ENCODE data around the gene NTHL1.
A peak's percentile ranks its signal among the peaks of the same experiment; 100 is the strongest.

Gene NTHL1

DNA sequence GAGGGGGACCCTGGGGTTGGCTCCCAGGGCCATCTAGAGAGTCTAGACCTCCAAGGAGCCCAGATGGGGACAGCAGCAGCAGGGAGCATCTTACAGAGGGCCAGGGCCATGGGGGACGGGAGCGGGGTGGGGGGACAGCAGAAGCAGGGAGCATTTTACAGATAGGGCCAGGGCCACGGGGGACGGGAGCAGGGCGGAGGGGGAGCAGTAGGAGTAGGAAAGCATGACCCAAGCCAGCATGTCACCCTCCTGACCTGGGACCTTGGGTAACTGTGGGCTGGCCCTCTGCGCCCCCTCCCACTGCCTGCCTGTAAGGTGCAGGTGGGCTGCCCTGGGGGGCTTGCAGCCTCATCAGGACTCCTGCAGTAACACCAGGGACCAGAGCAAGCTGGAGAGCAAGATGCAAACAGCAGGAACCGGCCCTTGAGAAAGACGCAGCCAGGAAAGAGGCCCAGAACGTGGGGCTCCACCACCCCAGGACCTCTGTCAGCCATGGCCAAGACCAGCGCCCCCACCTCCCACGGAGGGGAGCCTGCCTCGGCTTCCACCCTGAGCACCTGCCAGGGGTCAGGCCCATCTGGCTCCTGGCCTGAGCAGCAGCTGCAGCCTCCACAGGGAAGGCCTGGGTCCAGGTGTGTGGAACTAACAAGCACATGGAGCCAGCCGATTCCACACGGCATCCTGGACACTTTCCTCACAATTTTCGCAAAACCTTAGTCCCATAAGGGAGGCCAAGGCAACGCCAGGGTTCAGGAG lies 40.4 kb downstream of the NTHL1 start:
- DNase-seq = no peak

- DNase-seq = no peak
Measured at GRCh38 chr16:2006317-2006716, 41.3 kb downstream of the NTHL1 start.

DNA sequence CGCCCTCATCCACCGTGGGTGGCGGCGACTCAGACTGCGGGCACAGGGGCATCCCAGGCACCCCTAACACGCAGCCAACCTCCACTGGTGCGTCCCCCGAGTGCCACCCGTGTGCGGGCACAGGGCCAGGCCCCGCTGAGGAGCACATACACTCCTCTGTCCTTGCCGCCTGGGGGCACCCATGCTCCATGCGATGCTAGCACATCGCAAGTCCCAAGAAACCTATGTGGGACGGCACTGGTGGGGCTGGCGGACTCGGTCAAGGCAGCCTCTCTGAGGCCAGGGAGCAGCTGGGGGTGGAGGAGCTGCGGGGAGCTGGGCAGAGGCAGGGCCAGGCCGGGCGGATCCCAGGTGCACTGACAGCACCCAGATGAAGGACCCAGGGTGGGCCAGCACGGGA lies 42.0 kb downstream of the NTHL1 start:
- no peak for DNase-seq

DNA sequence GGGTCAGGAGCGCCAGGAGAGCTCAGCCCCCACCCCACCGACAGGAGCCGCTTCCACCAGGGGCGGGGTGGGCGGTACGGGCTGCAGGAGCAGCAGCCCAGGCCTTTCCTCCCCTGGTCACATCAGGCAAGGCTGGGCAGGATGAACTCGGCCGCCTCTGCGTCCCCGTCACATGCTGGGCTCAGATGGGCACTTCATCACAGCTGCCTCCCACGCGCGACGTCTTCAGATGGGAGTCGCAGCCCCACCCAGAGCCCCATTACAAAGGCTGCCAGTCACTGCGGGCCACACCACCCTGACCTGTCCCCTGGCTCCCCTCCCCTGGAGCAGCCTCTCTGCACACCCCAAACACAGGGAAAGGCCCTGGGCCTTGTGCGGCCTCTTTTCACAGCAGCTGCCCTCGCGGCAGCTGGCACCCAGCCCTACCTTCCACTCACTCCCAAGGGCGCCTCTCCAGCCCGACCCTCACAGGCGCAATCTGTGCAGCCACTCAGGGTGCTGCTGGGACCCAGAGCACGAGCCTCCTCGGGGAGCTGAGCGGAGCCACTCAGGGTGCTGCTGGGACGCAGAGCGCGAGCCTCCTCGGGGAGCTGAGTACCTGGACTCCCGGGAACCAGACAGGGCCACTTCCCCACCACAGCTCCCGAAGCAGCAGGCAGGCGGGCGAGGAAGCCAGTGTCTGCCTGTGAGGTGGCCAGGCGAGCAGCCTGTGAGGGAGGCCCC lies 42.7 kb downstream of the NTHL1 start:
- no peak for DNase-seq

DNA sequence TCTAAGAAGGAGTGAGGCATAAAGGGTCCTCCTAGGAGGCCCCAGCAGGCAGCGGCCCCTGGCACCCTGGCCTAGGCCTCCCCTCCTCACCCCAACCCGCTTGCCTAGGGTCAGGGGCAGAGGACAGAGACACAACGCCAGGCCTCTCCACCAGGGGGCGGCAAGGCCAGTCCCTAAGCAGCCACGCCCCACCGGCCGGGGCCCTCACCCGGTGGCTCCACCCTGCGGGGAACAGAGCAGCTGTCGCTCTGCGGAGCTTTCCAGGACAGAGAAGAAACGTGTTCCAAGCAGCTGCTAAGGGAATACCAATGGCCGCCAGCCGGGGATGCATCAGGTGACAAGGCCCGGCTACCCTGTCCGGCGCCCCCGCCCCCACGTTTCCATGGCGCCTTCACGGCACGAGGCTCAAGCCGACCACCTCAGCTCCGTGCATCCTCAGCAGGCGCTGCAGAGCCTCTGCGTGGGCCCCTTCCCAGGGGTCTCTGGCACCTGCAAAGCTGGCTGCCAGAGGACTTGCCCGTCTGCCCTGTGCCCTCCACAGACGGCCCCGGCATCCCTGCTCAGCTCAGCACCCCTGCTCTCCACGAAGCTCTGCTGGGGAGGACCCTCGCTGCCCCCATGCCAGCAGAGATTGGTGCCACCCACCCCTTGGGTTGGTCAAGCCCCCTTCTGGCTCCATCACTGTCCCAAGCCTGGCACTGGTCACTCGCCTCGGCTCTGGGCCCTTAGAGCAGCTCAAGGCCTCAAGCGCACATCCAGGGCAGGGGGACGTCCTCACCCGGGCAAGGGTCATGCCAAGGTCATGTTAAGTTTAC lies 43.6 kb downstream of the NTHL1 start:
- peak; percentile 77 for DNase-seq

DNA sequence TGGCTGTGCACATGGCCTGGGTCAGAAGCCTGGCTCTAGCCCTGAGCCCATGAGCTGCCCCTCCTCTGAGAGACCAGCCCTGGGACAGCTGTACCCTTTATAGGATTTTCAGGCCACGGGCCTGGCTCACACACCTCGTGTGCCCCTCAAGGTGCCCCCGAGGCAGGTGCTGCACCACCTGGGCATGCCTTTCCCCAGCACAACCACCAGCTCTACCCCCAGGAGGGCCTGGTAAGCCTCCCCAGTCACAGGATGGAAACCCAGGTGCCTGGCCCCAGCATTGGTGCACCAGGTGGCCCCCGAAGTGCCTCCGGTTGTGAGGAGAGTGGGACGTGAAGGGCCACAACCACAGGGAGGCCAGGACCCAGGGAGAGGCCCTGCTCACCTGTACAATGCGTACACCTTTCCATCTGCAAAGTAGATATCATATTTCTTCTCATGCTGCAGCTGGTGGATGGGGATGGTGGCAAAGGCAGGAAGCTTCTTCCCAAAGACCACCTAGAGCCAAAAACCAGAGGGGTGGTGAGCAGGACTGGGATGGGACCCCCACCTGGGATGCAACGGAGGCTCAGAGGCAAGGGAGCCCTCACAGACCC lies 44.3 kb downstream of the NTHL1 start:
- DNase-seq = no peak

- DNase-seq = no peak
Measured at GRCh38 chr16:2002406-2003230, 45.0 kb downstream of the NTHL1 start.

GRCh38 chr16:2001456-2002355 lies 45.9 kb downstream of the NTHL1 start:
- no peak for DNase-seq

- no peak for DNase-seq
Measured at GRCh38 chr16:2001035-2001434, 46.6 kb downstream of the NTHL1 start.

- no peak for DNase-seq
Measured at GRCh38 chr16:1999866-2000514, 47.6 kb downstream of the NTHL1 start.

DNA sequence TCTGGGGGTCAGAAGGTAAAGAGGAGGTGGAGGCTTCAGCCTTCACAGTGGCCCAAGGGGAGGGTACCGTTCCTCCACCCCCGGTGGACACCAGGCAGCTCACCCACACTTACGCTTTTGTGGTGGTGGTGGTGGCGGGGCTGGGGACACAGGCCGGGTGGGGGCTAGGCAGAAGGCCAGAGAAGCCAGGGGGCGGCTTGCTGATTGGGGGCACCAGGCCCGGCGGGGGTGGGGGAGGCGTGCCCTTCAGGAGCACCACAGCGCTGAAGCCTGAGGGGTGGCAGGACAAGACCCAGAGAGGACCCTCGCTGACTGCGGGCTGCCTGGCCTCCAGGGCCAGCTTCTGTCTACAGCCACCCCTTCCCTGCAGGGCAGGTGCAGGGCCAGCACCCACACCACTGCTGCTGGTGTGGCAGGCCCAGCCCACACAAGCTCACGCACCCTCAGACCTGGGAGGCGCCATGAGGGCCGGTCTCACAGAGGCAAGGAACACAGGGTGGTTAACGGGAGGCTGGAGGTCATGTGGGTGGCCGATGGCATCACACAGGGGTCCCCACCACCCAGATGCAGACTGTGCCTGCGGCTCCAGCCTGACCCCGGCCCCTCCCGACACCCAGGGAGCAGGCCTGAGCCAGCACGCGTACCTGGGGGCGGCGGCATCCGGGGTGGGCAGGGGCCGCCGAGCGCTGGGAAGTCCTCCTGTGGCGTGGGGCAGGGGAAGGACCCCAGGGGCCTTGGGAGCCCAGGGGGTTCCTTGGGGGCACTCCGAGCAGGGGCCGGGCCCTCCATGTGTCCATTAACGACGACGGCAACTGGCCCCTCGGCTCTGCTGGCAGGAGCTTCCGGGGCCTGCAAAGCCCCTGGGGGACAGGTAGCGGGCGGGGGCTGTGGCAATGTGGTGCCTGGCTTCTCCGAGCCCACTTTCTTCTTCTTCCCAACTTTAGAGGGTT lies 48.5 kb downstream of the NTHL1 start:
- DNase-seq = no peak

GRCh38 chr16:1998360-1998835 lies 49.2 kb downstream of the NTHL1 start:
- no peak for DNase-seq

GRCh38 chr16:1997494-1998359 lies 49.9 kb downstream of the NTHL1 start:
- DNase-seq = no peak

DNA sequence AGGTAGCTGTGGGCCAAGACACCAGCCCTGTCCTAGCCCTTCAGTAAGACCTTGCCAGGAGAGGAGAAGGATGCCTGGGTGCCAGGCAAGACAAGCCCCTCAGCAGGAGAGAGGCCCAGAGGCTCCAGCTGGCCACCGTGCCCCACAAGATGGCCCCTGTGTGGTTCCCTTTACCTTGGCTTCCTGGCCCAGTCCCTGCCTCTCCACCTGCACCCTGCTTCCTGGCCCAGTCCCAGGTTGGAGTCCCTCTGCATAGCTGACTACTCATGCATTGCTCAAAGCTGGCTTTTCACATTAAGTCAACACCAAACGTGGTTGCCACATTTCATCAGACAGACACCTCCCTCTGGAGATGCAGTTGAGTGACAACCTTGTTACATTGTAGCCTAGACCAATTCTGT lies 53.9 kb downstream of the NTHL1 start:
- DNase-seq = no peak

DNA sequence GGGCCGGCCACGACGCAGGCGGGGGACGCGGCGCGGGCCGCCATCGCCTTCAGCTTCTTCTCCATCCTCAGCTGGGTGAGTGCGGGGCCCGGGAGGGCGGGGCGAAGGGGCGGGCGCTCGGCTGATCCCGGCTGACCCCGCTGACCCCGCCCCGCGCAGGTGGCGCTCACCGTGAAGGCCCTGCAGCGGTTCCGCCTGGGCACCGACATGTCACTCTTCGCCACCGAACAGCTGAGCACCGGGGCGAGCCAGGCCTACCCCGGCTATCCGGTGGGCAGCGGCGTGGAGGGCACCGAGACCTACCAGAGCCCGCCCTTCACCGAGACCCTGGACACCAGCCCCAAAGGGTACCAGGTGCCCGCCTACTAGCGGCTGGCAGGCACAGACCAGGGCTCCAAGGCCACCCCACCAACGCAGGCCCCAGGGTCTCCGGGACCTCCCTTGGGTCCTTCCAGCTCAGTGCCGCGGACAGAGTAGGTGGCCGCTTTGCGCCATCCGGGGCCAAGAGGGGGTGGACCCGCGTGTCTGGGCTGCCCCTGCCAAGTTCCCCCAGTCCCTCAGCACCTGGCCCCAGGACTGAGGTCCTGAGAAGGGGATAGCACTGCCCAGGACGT lies 54.8 kb downstream of the NTHL1 start:
- DNase-seq = no peak

DNA sequence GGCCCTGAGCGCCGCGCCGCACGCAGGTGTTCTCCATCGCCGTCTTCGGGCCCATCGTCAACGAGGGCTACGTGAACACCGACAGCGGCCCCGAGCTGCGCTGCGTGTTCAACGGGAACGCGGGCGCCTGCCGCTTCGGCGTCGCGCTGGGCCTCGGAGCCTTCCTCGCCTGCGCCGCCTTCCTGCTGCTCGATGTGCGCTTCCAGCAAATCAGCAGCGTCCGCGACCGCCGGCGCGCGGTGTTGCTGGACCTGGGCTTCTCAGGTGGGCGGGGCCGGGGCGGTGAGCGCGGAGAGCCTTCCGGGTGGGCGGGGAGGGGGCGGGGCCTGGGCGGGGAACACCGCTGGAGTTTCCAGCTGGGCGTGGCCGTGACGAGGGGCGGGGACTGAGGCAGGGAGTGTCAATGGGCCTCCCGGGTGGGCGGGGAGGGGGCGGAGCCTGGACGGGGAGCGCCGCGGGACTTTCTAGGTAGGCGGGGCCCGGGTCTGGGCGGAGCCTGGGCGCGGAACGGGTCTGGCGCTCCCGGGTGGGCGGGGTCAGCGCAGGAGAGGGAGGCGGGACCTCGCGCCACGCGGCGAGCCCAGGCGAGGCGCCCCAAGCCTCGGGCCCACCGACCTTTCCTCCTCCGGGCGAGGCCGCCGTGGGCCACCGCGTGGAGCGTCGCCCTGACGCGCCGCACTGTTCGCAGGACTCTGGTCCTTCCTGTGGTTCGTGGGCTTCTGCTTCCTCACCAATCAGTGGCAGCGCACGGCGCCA lies 55.5 kb downstream of the NTHL1 start:
- peak; percentile 92 for DNase-seq

DNA sequence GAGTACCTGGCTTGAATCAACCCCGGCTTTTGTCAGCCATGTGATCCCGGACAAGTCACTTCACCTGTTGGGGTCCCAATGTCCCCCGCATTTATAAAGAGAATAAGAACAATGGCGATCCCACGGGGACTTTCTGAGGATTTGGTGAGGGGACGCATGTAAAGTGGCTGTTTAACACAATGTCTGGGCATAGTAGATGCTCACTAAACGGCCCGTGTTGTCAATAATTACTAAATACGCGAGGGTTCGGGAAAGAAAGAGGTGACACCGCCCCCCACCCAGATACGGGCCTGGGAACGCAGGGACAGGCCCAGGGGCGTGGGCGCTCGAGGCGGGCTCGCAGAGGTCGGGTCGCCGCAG lies 56.1 kb downstream of the NTHL1 start:
- DNase-seq = no peak

Data from fibroblast of skin of right quadriceps (primary cell).